Measurements from ENCODE around the gene AQP1. TPM values are rescaled to one million over a fixed set of nuclear protein-coding genes. Genes with fewer than 3 reads are reported as not detected.

The AQP1 gene
- total and polyA plus RNA-seq, 2 of the 13 experiments (the other 11 are each of a cell fraction or from before 2014, with no cell fraction given): not detected

DNA sequence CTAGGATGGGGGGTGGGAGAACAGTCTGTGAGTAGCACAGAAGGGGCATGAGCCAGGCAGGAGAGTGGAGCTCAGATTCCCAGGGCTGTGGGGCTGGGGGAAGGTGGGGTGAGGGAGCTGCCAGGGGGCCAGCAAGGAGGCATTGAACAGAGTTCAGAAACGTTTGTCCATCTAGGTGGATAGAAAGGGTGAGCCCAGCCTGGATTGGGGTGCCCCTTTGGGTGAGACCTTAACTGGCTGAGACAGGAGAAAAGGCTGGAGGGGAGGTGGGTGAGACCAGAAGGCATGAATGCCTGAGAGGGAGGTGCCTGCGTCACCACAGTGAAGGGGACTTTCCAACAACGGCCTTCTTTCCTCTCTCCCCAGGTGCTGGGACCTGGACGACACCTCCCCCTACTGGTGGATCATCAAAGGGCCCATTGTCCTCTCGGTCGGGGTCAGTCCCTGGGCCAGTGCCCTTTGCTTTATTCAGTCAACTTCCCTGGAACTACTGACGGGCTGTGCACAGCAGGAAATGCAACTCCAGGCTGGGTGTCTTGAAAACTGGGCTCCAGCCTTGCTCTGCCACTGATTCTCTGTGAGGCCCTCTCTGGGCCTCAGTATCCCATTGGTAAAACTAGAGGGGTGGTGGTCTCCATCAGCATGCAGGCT lies 63.1 kb downstream of the AQP1 start (continued):
- TF ChIP-seq ATF6 (CRISPR knock-in tag; conservative IDR thresholded peaks at IDR 0.05) (no peak), RNF2 (conservative IDR thresholded peaks at IDR 0.05; ENCODE audit: low read depth) (no peak), NR2C2 (CRISPR knock-in tag; IDR thresholded peaks at IDR 0.05; ENCODE audit: borderline replicate concordance) (no peak), TAF15 (IDR thresholded peaks at IDR 0.05; ENCODE audit: low read depth, low read length, poor library complexity, severe bottlenecking) (no peak), PHF8 (CRISPR knock-in tag; IDR thresholded peaks at IDR 0.05) (no peak), THRA (CRISPR knock-in tag; IDR thresholded peaks at IDR 0.05; ENCODE audit: borderline replicate concordance) (peak; percentile 62; the same call in 1 of the 2 replicates), RXRA (CRISPR knock-in tag; IDR thresholded peaks at IDR 0.05) (peak; percentile 63; the same call in 1 of the 2 replicates), REXO4 (CRISPR knock-in tag; IDR thresholded peaks at IDR 0.05; ENCODE audit: borderline replicate concordance) (no peak), ZNF121 (CRISPR knock-in tag; IDR thresholded peaks at IDR 0.05) (0 out of 2 replicates have a peak, but pooled peaks have one; percentile 37), ZNF652 (CRISPR knock-in tag; IDR thresholded peaks at IDR 0.05; ENCODE audit: borderline replicate concordance, low read depth) (no peak), SAP130 (CRISPR knock-in tag; IDR thresholded peaks at IDR 0.05; ENCODE audit: low read depth) (no peak), NAIF1 (CRISPR knock-in tag; IDR thresholded peaks at IDR 0.05; ENCODE audit: borderline replicate concordance) (no peak), SATB2 (CRISPR knock-in tag; IDR thresholded peaks at IDR 0.05) (no peak), PLRG1 (conservative IDR thresholded peaks at IDR 0.05) (no peak)
- TF ChIP-seq, protein P1, sequence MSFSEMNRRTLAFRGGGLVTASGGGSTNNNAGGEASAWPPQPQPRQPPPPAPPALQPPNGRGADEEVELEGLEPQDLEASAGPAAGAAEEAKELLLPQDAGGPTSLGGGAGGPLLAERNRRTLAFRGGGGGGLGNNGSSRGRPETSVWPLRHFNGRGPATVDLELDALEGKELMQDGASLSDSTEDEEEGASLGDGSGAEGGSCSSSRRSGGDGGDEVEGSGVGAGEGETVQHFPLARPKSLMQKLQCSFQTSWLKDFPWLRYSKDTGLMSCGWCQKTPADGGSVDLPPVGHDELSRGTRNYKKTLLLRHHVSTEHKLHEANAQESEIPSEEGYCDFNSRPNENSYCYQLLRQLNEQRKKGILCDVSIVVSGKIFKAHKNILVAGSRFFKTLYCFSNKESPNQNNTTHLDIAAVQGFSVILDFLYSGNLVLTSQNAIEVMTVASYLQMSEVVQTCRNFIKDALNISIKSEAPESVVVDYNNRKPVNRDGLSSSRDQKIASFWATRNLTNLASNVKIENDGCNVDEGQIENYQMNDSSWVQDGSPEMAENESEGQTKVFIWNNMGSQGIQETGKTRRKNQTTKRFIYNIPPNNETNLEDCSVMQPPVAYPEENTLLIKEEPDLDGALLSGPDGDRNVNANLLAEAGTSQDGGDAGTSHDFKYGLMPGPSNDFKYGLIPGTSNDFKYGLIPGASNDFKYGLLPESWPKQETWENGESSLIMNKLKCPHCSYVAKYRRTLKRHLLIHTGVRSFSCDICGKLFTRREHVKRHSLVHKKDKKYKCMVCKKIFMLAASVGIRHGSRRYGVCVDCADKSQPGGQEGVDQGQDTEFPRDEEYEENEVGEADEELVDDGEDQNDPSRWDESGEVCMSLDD (CRISPR knock-in tag; IDR thresholded peaks at IDR 0.05; ENCODE audit: borderline replicate concordance): no peak
- TF ChIP-seq, protein P2, sequence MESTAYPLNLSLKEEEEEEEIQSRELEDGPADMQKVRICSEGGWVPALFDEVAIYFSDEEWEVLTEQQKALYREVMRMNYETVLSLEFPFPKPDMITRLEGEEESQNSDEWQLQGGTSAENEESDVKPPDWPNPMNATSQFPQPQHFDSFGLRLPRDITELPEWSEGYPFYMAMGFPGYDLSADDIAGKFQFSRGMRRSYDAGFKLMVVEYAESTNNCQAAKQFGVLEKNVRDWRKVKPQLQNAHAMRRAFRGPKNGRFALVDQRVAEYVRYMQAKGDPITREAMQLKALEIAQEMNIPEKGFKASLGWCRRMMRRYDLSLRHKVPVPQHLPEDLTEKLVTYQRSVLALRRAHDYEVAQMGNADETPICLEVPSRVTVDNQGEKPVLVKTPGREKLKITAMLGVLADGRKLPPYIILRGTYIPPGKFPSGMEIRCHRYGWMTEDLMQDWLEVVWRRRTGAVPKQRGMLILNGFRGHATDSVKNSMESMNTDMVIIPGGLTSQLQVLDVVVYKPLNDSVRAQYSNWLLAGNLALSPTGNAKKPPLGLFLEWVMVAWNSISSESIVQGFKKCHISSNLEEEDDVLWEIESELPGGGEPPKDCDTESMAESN (CRISPR knock-in tag; conservative IDR thresholded peaks at IDR 0.05): no peak
- TF ChIP-seq, protein P3, sequence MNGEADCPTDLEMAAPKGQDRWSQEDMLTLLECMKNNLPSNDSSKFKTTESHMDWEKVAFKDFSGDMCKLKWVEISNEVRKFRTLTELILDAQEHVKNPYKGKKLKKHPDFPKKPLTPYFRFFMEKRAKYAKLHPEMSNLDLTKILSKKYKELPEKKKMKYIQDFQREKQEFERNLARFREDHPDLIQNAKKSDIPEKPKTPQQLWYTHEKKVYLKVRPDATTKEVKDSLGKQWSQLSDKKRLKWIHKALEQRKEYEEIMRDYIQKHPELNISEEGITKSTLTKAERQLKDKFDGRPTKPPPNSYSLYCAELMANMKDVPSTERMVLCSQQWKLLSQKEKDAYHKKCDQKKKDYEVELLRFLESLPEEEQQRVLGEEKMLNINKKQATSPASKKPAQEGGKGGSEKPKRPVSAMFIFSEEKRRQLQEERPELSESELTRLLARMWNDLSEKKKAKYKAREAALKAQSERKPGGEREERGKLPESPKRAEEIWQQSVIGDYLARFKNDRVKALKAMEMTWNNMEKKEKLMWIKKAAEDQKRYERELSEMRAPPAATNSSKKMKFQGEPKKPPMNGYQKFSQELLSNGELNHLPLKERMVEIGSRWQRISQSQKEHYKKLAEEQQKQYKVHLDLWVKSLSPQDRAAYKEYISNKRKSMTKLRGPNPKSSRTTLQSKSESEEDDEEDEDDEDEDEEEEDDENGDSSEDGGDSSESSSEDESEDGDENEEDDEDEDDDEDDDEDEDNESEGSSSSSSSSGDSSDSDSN (CRISPR knock-in tag; IDR thresholded peaks at IDR 0.05): no peak
- TF ChIP-seq, protein P4, sequence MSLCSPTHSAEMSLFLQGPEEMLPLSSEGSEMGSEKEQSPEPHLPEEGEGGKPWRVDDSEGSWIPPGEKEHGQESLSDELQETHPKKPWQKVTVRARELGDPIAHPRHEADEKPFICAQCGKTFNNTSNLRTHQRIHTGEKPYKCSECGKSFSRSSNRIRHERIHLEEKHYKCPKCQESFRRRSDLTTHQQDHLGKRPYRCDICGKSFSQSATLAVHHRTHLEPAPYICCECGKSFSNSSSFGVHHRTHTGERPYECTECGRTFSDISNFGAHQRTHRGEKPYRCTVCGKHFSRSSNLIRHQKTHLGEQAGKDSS (CRISPR knock-in tag; IDR thresholded peaks at IDR 0.05; ENCODE audit: borderline replicate concordance, low read depth): no peak
